ENCODE measurements around the gene DPY19L1.
A peak's percentile ranks its signal among the peaks of the same experiment; 100 is the strongest.
"Not testable (repeated sequence)": the region's sequence is repeated elsewhere in the genome, so short reads cannot be mapped to it uniquely, and the experiment has no call there.

The DPY19L1 gene

GRCh38 chr7:35037211-35037525 is at the start of gene DPY19L1:
Gene DPY19L1 (minus strand): TSS chr7:35037485. CDS start chr7:35037394, 91 bp downstream.
- peak within 1 kb of the TSS; percentile 96 for H3K4me3 Mint-ChIP-seq
- H3K4me1 Mint-ChIP-seq, result peaks cover 44% of the 10 kb centered on the region
- DNase-seq (ENCODE audit: low spot score in 2 of 2) (no peak), ATAC-seq (no peak)
- H3K36me3 Mint-ChIP-seq, result peaks cover 10% of the 10 kb centered on the region
- H3K9me3 Mint-ChIP-seq, result no peaks in the 10 kb centered on the region
- peak within 1 kb of the TSS; percentile 94 for H3K27ac Mint-ChIP-seq

- not testable (repeated sequence) for H3K4me3 Mint-ChIP-seq; H3K4me1 Mint-ChIP-seq; DNase-seq (ENCODE audit: low spot score in 2 of 2); ATAC-seq; H3K36me3 Mint-ChIP-seq; H3K27ac Mint-ChIP-seq; H3K9me3 Mint-ChIP-seq
These were observed 42.2 kb upstream of the DPY19L1 start for GRCh38 chr7:35079517-35079916.

- H3K36me3 Mint-ChIP-seq; H3K27ac Mint-ChIP-seq; ATAC-seq; H3K4me1 Mint-ChIP-seq; H3K9me3 Mint-ChIP-seq; DNase-seq (ENCODE audit: low spot score in 2 of 2); H3K4me3 Mint-ChIP-seq: not testable (repeated sequence)
These were observed 36.7 kb upstream of the DPY19L1 start for GRCh38 chr7:35074008-35074407.

- not testable (repeated sequence) for H3K36me3 Mint-ChIP-seq; H3K4me3 Mint-ChIP-seq; DNase-seq (ENCODE audit: low spot score in 2 of 2); H3K4me1 Mint-ChIP-seq; H3K9me3 Mint-ChIP-seq; H3K27ac Mint-ChIP-seq; ATAC-seq
These were observed 35.9 kb upstream of the DPY19L1 start for GRCh38 chr7:35072950-35073827.

GRCh38 chr7:35069084-35069483 is 31.8 kb upstream of the DPY19L1 start:
- ATAC-seq; H3K4me3 Mint-ChIP-seq; DNase-seq (ENCODE audit: low spot score in 2 of 2); H3K27ac Mint-ChIP-seq; H3K9me3 Mint-ChIP-seq; H3K36me3 Mint-ChIP-seq; H3K4me1 Mint-ChIP-seq: not testable (repeated sequence)

GRCh38 chr7:35065382-35065781 is 28.1 kb upstream of the DPY19L1 start:
- not testable (repeated sequence) for H3K4me1 Mint-ChIP-seq; DNase-seq (ENCODE audit: low spot score in 2 of 2)

GRCh38 chr7:35058571-35058970 is 21.3 kb upstream of the DPY19L1 start:
- not testable (repeated sequence) for H3K4me3 Mint-ChIP-seq; ATAC-seq; H3K36me3 Mint-ChIP-seq; H3K27ac Mint-ChIP-seq; H3K9me3 Mint-ChIP-seq; DNase-seq (ENCODE audit: low spot score in 2 of 2); H3K4me1 Mint-ChIP-seq

More at GRCh38 chr7:35065382-35065781, 28.1 kb upstream of the DPY19L1 start:
- H3K4me3 Mint-ChIP-seq, H3K9me3 Mint-ChIP-seq, H3K36me3 Mint-ChIP-seq, H3K27ac Mint-ChIP-seq, ATAC-seq: not testable (repeated sequence)

GRCh38 chr7:35057505-35058451 is 20.5 kb upstream of the DPY19L1 start:
- not testable (repeated sequence) for DNase-seq (ENCODE audit: low spot score in 2 of 2); H3K9me3 Mint-ChIP-seq; H3K27ac Mint-ChIP-seq; H3K4me1 Mint-ChIP-seq; H3K36me3 Mint-ChIP-seq; H3K4me3 Mint-ChIP-seq
- peak; percentile 34 for ATAC-seq

- not testable (repeated sequence) for H3K9me3 Mint-ChIP-seq; ATAC-seq; H3K4me3 Mint-ChIP-seq; H3K27ac Mint-ChIP-seq; DNase-seq (ENCODE audit: low spot score in 2 of 2); H3K36me3 Mint-ChIP-seq; H3K4me1 Mint-ChIP-seq
These were observed 18.4 kb upstream of the DPY19L1 start for GRCh38 chr7:35055733-35056132.

- H3K9me3 Mint-ChIP-seq, H3K4me3 Mint-ChIP-seq: not testable (repeated sequence)
These were observed 16.3 kb upstream of the DPY19L1 start for GRCh38 chr7:35053488-35054175.

GRCh38 chr7:35048390-35048789 is 11.1 kb upstream of the DPY19L1 start:
- not testable (repeated sequence) for H3K36me3 Mint-ChIP-seq; H3K4me1 Mint-ChIP-seq; H3K9me3 Mint-ChIP-seq; ATAC-seq; DNase-seq (ENCODE audit: low spot score in 2 of 2); H3K27ac Mint-ChIP-seq; H3K4me3 Mint-ChIP-seq

More at GRCh38 chr7:35053488-35054175, 16.3 kb upstream of the DPY19L1 start:
- not testable (repeated sequence) for DNase-seq (ENCODE audit: low spot score in 2 of 2); H3K4me1 Mint-ChIP-seq; ATAC-seq; H3K36me3 Mint-ChIP-seq; H3K27ac Mint-ChIP-seq

- H3K9me3 Mint-ChIP-seq; DNase-seq (ENCODE audit: low spot score in 2 of 2); ATAC-seq; H3K4me3 Mint-ChIP-seq; H3K36me3 Mint-ChIP-seq; H3K27ac Mint-ChIP-seq; H3K4me1 Mint-ChIP-seq: not testable (repeated sequence)
These were observed 10.6 kb upstream of the DPY19L1 start for GRCh38 chr7:35047912-35048305.

GRCh38 chr7:35047263-35047911 is 10.1 kb upstream of the DPY19L1 start:
- not testable (repeated sequence) for ATAC-seq; DNase-seq (ENCODE audit: low spot score in 2 of 2); H3K4me3 Mint-ChIP-seq; H3K36me3 Mint-ChIP-seq; H3K9me3 Mint-ChIP-seq; H3K4me1 Mint-ChIP-seq; H3K27ac Mint-ChIP-seq

GRCh38 chr7:35043301-35043700 is 6.0 kb upstream of the DPY19L1 start:
- H3K4me1 Mint-ChIP-seq; H3K9me3 Mint-ChIP-seq; H3K27ac Mint-ChIP-seq; H3K4me3 Mint-ChIP-seq; H3K36me3 Mint-ChIP-seq; DNase-seq (ENCODE audit: low spot score in 2 of 2): not testable (repeated sequence)
- ATAC-seq, result peak; percentile 24

GRCh38 chr7:35040906-35041305 is 3.6 kb upstream of the DPY19L1 start:
- no peak overlapping the region for H3K27ac Mint-ChIP-seq
- no peak overlapping the region for H3K4me3 Mint-ChIP-seq
- no peak for DNase-seq (ENCODE audit: low spot score in 2 of 2)
- ATAC-seq, result no peak
- no peaks in the 10 kb centered on the region for H3K9me3 Mint-ChIP-seq
- H3K36me3 Mint-ChIP-seq, result peaks cover 10% of the 10 kb centered on the region
- H3K4me1 Mint-ChIP-seq, result peaks cover 14% of the 10 kb centered on the region

Measured in stimulated activated effector memory CD8-positive, alpha-beta T cell treated with anti-CD3 and anti-CD28 coated beads, Interleukin-12 subunit alpha, Interleukin-12 subunit beta, amount 100 ng/mL, for 72 hours (primary cell).